K562 (cell line): ENCODE data around the gene TACC3. TPM values are rescaled to one million over a fixed set of nuclear protein-coding genes. Genes with fewer than 3 reads are reported as not detected.

Experiments
- CAMTA2 ChIP-seq: fragments of 250-450 bp; sonication (Bioruptor Pico); conservative IDR thresholded peaks from 2 replicates; pipeline ENCODE4 v1.5.1; 2022
- RBM14 ChIP-seq: fragments of 200-400 bp; formaldehyde crosslinking; IDR thresholded peaks from 2 replicates; pipeline ENCODE4 v1.6.1; 2018; ENCODE audit warnings: low read depth, mild to moderate bottlenecking, low read length, moderate library complexity, borderline replicate concordance; ENCODE audit not compliant: insufficient read depth
- ZNF263 ChIP-seq: sonication (generic); formaldehyde crosslinking; IDR thresholded peaks from 2 replicates; pipeline ENCODE4 v1.8.0; 2022; ENCODE audit warnings: mild to moderate bottlenecking, missing genetic modification reagents, borderline replicate concordance
- polyA plus RNA-seq, 8 experiments: library from polyadenylated mRNA; depleted of rRNA in 4 of 8; stranded (reverse) in 5 of 8; unstranded in 3 of 8; fragments of >200 nt; fragmentation: Nextera tagmentation in 2 of 8; fragmentation: Illumina TruSeq in 1 of 8; extraction: Ambion mirVana in 2 of 8; extraction: Trizol in 1 of 8; gene quantifications; 2 replicates each; pipeline versions ENCODE4 v1.2.1 to v1.2.3, GENCODE V29; 2011 to 2014; ENCODE audit warnings: inconsistent platforms in 1 of 8, missing spikeins in 1 of 8
- total RNA-seq, 7 experiments: library from RNA; depleted of rRNA in 6 of 7; stranded (reverse); fragments of >200 nt in 6 of 7; fragmentation: Illumina TruSeq in 2 of 7; extraction: Trizol in 2 of 7; gene quantifications; 2 replicates each; pipeline versions ENCODE4 v1.2.1 to v1.2.3, GENCODE V29; 2011 to 2021; ENCODE audit warnings: low replicate concordance in 1 of 7
- TF ChIP-seq, protein P1 (sequence below), 2 experiments: fragments of 200-800 bp in 1 of 2; sonication (Bioruptor generic) in 1 of 2; sonication (generic) in 1 of 2; formaldehyde crosslinking in 1 of 2; IDR thresholded peaks in 1 of 2; conservative IDR thresholded peaks in 1 of 2; 2 replicates each; pipeline versions ENCODE4 v1.5.0 to v1.6.1; 2016 to 2020; ENCODE audit warnings: missing compliant biosample characterization in 1 of 2, missing genetic modification characterization in 1 of 2, missing genetic modification reagents in 1 of 2
- TF ChIP-seq, protein P2 (sequence below): conservative IDR thresholded peaks from 2 replicates; pipeline ENCODE4 v1.6.1; 2011; ENCODE audit warnings: low read depth, mild to moderate bottlenecking, low read length; ENCODE audit not compliant: control insufficient read depth
- TF ChIP-seq, protein P3 (sequence below): sonication (generic); IDR thresholded peaks from 2 replicates; pipeline ENCODE4 v1.6.1; 2016

Gene TACC3
- total and polyA plus RNA-seq, 9 of the 15 experiments (the other 6 are each of a cell fraction or from before 2014, with no cell fraction given) = 1.9 to 122 (median 55.6) TPM

DNA sequence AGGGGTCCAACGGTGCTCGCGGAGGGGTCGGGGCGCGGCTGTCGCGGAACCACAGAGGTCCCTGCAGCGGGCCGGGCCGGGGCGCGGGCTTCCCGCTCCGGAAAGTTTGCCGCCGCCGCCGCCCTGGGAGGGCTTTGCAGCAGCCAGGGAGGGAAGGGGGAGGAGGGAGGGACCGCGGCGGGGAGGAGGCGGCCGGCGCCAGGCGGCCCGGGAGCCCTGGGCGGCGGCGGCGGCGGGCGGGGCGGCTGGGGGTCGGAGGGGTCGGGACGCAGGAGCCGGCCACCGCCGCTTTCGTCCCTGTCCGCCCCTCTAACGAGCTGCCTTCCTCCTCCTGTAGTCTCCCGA lies 72.1 kb downstream of the TACC3 start (continued):
- TF ChIP-seq RBM14 (no peak), CAMTA2 (CRISPR knock-in tag) (no peak), ZNF263 (CRISPR knock-in tag) (peak; percentile 26; the same call in 1 of the 2 replicates)
- TF ChIP-seq, protein P1, sequence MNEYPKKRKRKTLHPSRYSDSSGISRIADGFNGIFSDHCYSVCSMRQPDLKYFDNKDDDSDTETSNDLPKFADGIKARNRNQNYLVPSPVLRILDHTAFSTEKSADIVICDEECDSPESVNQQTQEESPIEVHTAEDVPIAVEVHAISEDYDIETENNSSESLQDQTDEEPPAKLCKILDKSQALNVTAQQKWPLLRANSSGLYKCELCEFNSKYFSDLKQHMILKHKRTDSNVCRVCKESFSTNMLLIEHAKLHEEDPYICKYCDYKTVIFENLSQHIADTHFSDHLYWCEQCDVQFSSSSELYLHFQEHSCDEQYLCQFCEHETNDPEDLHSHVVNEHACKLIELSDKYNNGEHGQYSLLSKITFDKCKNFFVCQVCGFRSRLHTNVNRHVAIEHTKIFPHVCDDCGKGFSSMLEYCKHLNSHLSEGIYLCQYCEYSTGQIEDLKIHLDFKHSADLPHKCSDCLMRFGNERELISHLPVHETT (CRISPR knock-in tag; conservative IDR thresholded peaks at IDR 0.05 in 1 of 2, IDR thresholded peaks at IDR 0.05 in 1 of 2) = peak in 1 of 2 experiments; percentile 40; a peak in 1 of 4 replicates
- TF ChIP-seq, protein P2, sequence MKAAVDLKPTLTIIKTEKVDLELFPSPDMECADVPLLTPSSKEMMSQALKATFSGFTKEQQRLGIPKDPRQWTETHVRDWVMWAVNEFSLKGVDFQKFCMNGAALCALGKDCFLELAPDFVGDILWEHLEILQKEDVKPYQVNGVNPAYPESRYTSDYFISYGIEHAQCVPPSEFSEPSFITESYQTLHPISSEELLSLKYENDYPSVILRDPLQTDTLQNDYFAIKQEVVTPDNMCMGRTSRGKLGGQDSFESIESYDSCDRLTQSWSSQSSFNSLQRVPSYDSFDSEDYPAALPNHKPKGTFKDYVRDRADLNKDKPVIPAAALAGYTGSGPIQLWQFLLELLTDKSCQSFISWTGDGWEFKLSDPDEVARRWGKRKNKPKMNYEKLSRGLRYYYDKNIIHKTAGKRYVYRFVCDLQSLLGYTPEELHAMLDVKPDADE = peak; percentile 43; the same call in 1 of the 2 replicates
- TF ChIP-seq, protein P3, sequence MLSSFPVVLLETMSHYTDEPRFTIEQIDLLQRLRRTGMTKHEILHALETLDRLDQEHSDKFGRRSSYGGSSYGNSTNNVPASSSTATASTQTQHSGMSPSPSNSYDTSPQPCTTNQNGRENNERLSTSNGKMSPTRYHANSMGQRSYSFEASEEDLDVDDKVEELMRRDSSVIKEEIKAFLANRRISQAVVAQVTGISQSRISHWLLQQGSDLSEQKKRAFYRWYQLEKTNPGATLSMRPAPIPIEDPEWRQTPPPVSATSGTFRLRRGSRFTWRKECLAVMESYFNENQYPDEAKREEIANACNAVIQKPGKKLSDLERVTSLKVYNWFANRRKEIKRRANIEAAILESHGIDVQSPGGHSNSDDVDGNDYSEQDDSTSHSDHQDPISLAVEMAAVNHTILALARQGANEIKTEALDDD = no peak
